Progenitor cell of endocrine pancreas (in vitro differentiated cells): Measurements from ENCODE around the gene YJU2. TPM values are rescaled to one million over a fixed set of nuclear protein-coding genes. Genes with fewer than 3 reads are reported as not detected.
A peak's percentile ranks its signal among the peaks of the same experiment; 100 is the strongest.

Experiments
- DNase-seq: peaks from one replicate; pipeline ENCODE4 v3.0.0; 2021; ENCODE audit warnings: low spot score; ENCODE audit not compliant: unreplicated experiment
- H3K27ac Mint-ChIP-seq: 2 replicates; pipeline ENCODE4 v1.8.0; 2021; ENCODE audit warnings: mild to moderate bottlenecking, moderate library complexity, mixed read lengths
- H3K27me3 Mint-ChIP-seq: 2 replicates; pipeline ENCODE4 v1.8.0; 2021; ENCODE audit warnings: mixed read lengths
- H3K36me3 Mint-ChIP-seq: 2 replicates; pipeline ENCODE4 v1.8.0; 2022; ENCODE audit warnings: mixed read lengths; ENCODE audit not compliant: insufficient read depth
- H3K4me1 Mint-ChIP-seq: 2 replicates; pipeline ENCODE4 v1.8.0; 2021; ENCODE audit warnings: low read depth, mixed read lengths
- H3K4me3 Mint-ChIP-seq: 2 replicates; pipeline ENCODE4 v1.8.0; 2021; ENCODE audit warnings: low read depth, mild to moderate bottlenecking, moderate library complexity, mixed read lengths
- H3K9me3 Mint-ChIP-seq: 2 replicates; pipeline ENCODE4 v1.8.0; 2021; ENCODE audit warnings: low read depth, mixed read lengths
- long read RNA-seq: library from polyadenylated mRNA; unstranded; transcript quantifications from one replicate; pipeline ENCODE4 v2.0.0, GENCODE V29; 2020
- total RNA-seq: library from RNA; stranded (reverse); gene quantifications from 2 replicates; pipeline ENCODE4 v1.2.1, GENCODE V29; 2021
- TF ChIP-seq, protein P1 (sequence below): fragments of 200-600 bp; sonication (generic); IDR thresholded peaks from one replicate; pipeline ENCODE4 v1.5.0; 2021; ENCODE audit warnings: antibody characterized with exemption, mild to moderate bottlenecking; ENCODE audit not compliant: unreplicated experiment

YJU2 gene
- 22.4 and 23.9 TPM in 2 replicates for total RNA-seq
- long read RNA-seq, transcript YJU2-201 (8 exons, 1,434 nt) = major isoform, 14 of 15 reads
- long read RNA-seq, partial matches to known transcripts = 1 of 15 reads
- long read RNA-seq, other reads (novel, unspliced or antisense) = 0 of 15 reads

DNA sequence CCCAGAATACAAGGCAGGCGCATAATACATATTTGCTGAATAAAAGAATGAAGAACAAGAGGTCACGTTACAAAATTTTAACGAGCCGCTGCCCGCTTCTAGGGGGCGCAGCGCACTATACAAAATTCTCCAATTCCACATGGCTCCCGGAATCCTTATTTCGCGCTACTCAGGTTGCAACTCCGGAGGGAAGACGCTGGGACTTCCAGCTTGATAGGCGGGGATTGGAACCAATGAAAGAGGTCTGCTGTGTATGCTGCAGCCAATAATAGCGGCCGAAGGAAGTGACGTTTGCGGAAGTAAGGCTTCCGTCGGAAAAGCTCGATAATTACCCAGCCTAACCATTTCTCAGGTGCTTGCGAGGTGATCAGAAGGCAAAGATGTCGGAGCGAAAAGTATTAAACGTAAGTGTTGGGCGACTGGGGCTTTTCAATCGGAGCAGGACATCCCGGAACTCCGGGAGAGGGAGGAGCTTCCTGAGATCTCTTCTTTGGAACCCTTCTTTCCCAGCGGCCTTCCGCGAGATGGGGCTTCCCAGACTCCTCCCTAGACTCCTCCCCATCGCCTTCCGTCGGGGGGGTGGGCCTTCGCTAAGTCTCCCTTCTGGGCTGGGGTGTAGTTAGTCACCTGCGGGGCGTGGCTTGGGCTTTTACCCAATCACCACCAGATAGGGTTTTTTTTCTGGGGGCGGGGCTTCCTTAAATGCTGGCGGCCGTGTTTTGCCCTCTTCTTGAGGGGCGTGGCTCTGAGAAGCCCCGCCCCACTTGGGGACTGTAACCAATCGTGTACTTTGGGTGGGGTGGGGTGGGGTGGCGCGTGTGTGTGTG, at the start of gene YJU2:
Gene YJU2, plus strand, starts transcription at position 314 of the 827 bp plus-strand sequence. Its CDS starts 67 bp downstream, at position 381.
- H3K4me1 Mint-ChIP-seq = no peaks in the 10 kb centered on the region
- peak within 1 kb of the TSS; percentile 99 for H3K27ac Mint-ChIP-seq
- peak within 1 kb of the TSS; percentile 94 for H3K4me3 Mint-ChIP-seq
- H3K27me3 Mint-ChIP-seq = peaks cover 2% of the 10 kb centered on the region
- peak; percentile 97 for DNase-seq
- H3K9me3 Mint-ChIP-seq = peaks cover 5% of the 10 kb centered on the region
- H3K36me3 Mint-ChIP-seq = peaks cover 23% of the 10 kb centered on the region
- TF ChIP-seq, protein P1, sequence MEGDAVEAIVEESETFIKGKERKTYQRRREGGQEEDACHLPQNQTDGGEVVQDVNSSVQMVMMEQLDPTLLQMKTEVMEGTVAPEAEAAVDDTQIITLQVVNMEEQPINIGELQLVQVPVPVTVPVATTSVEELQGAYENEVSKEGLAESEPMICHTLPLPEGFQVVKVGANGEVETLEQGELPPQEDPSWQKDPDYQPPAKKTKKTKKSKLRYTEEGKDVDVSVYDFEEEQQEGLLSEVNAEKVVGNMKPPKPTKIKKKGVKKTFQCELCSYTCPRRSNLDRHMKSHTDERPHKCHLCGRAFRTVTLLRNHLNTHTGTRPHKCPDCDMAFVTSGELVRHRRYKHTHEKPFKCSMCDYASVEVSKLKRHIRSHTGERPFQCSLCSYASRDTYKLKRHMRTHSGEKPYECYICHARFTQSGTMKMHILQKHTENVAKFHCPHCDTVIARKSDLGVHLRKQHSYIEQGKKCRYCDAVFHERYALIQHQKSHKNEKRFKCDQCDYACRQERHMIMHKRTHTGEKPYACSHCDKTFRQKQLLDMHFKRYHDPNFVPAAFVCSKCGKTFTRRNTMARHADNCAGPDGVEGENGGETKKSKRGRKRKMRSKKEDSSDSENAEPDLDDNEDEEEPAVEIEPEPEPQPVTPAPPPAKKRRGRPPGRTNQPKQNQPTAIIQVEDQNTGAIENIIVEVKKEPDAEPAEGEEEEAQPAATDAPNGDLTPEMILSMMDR = peak; percentile 64

DNA sequence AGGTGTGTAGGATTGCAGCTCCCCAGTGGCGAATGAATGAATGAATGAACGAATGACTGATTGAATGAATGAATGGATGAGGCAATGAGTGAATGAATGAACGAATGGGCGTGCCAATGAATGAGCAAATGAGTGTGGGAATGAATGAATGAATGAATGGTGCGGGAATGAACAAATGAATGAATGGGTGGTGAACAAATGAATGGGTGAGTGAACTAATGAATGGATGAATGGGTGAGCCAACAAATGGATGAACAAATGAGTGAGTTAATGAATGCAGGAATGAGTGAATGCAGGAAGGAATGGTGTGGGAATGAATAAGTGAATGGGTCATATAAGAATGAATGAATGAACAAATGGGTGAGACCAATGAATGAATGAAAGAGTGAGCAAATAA, 49.7 kb upstream of the YJU2 start:
- TF ChIP-seq, protein P1 = no peak
- Mint-ChIP-seq H3K27ac (peak overlapping the region; percentile 87), H3K4me1 (peaks cover 2% of the 10 kb centered on the region), H3K4me3 (peak overlapping the region; percentile 44), H3K9me3 (peaks cover 7% of the 10 kb centered on the region), H3K27me3 (peaks cover 82% of the 10 kb centered on the region), H3K36me3 (no peaks in the 10 kb centered on the region)
- no peak for DNase-seq

DNA sequence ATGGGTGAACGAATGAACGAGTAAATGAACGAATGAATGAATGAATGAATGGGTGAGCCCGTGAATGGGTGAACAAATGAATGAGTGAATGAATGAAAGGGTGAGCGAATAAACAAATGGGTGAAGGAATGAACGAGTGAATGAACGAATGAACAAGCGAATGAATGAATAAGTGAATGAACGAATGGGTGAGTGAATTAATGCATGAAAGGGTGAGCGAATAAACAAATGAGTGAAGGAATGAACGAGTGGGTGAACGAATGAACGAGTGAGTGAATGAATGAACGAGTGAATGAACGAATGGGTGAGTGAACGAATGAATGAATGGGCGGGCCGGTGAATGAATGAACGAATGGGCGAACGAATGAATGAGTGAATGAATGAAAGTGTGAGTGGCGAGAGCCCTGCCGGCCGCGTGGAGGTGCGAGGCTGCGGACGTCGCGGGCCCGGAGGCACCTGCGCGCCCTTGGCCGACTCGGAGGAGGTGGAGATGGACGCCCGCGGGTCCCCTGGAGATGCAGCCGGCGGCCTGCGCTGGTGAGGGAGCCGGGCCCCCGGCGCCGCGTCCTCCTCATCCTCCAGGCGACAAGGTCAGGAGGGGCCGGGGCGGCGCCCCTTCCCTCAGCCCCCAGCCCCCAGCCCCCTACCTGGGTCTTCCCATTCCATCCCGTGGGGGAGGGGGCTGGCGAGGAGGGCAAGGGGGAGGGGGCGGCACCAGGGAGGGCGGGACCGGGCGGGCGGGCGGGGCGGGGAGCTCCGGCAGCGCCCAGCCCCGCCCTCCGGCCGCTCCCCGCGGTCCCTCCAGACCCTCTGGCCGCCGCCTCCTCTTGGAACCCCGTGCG, 49.0 kb upstream of the YJU2 start:
- Mint-ChIP-seq H3K27me3 (peaks cover 86% of the 10 kb centered on the region), H3K36me3 (no peaks in the 10 kb centered on the region), H3K4me3 (peak overlapping the region; percentile 44), H3K9me3 (peaks cover 7% of the 10 kb centered on the region), H3K4me1 (peaks cover 2% of the 10 kb centered on the region), H3K27ac (peak overlapping the region; percentile 41)
- DNase-seq = no peak
- TF ChIP-seq, protein P1 = no peak

DNA sequence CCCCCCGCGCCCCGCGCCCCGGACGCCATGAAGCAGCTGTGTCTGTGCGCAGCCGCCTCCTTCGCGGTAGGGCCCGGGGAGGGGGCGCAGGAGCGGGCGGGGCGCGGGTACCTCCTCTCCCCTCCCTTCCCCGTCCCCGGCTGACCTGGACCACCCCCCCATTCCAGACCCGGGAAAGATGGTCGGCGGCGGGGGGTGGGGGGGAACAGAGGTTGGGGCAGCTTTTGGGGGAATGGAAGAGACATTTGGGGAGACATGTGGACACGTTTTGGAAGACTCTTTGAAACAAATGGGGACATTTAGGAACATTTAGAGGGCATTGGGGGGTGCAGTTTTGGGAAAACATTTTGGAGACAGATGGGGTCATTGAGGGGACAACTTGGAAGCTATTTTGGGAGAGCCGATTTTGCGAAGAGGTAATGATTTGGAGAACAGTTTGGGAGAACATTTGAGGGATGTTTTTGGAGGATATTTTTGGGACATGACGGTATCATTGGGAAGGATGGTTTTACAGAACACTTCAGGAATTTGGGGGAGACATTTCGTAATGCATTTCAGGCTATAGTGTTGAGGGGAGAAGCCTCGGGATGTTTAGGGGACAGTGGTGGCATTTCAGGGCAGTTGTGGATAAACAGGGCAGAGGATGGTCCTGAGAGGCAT, 48.3 kb upstream of the YJU2 start:
- TF ChIP-seq, protein P1 = no peak
- peaks cover 2% of the 10 kb centered on the region for H3K4me1 Mint-ChIP-seq
- H3K27ac Mint-ChIP-seq = peak overlapping the region; percentile 10
- H3K4me3 Mint-ChIP-seq = no peak overlapping the region
- no peak for DNase-seq
- peaks cover 88% of the 10 kb centered on the region for H3K27me3 Mint-ChIP-seq
- H3K9me3 Mint-ChIP-seq = peaks cover 7% of the 10 kb centered on the region
- H3K36me3 Mint-ChIP-seq = no peaks in the 10 kb centered on the region
